HEK293T (cell line): ENCODE data around the gene UNCX.
"Not testable (repeated sequence)": the region's sequence is repeated elsewhere in the genome, so short reads cannot be mapped to it uniquely, and the experiment has no call there.

Experiments used
- CTCF ChIA-PET: fragments of 350-600 bp; formaldehyde crosslinking; extraction: SDS; loops from one replicate; lab custom pipeline; 2021; ENCODE audit warnings: antibody characterized with exemption, inconsistent platforms; lab: Yijun Ruan, JAX
- POLR2A ChIA-PET: fragments of 350-600 bp; formaldehyde crosslinking; extraction: SDS; loops from one replicate; lab custom pipeline; 2020; ENCODE audit warnings: antibody characterized with exemption, inconsistent platforms; lab: Yijun Ruan, JAX
- DNase-seq: peaks from one replicate; pipeline ENCODE4 v3.0.0; 2012; ENCODE audit warnings: mixed read lengths; ENCODE audit errors: extremely low spot score
- ARNT ChIP-seq: fragments of 450-650 bp; IDR thresholded peaks from 2 replicates; pipeline ENCODE4 v1.6.1; 2017; ENCODE audit warnings: mild to moderate bottlenecking
- BHLHE40 ChIP-seq: fragments of 450-650 bp; IDR thresholded peaks from 2 replicates; pipeline ENCODE4 v1.6.1; 2016; ENCODE audit warnings: mild to moderate bottlenecking, moderate library complexity, borderline replicate concordance
- CTBP1 ChIP-seq: fragments of 450-650 bp; IDR thresholded peaks from 2 replicates; pipeline ENCODE4 v1.6.1; 2016; ENCODE audit warnings: borderline replicate concordance
- ELF4 ChIP-seq: fragments of 450-650 bp; IDR thresholded peaks from 2 replicates; pipeline ENCODE4 v1.6.1; 2017; ENCODE audit warnings: antibody characterized with exemption
- FOXA1 ChIP-seq: fragments of 450-650 bp; IDR thresholded peaks from 2 replicates; pipeline ENCODE4 v1.6.1; 2016; ENCODE audit warnings: mild to moderate bottlenecking
- FOXK2 ChIP-seq: fragments of 450-650 bp; IDR thresholded peaks from 2 replicates; pipeline ENCODE4 v1.6.1; 2016; ENCODE audit warnings: mild to moderate bottlenecking
- FOXM1 ChIP-seq: fragments of 450-650 bp; IDR thresholded peaks from 2 replicates; pipeline ENCODE4 v1.6.1; 2017; ENCODE audit warnings: mild to moderate bottlenecking, borderline replicate concordance
- HDGF ChIP-seq: fragments of 450-650 bp; IDR thresholded peaks from 2 replicates; pipeline ENCODE4 v1.6.1; 2017; ENCODE audit warnings: antibody characterized with exemption, borderline replicate concordance
- L3MBTL2 ChIP-seq: fragments of 450-650 bp; conservative IDR thresholded peaks from 2 replicates; pipeline ENCODE4 v1.6.1; 2016; ENCODE audit warnings: mild to moderate bottlenecking
- LEF1 ChIP-seq: fragments of 450-650 bp; IDR thresholded peaks from 2 replicates; pipeline ENCODE4 v1.6.1; 2017; ENCODE audit warnings: mild to moderate bottlenecking, borderline replicate concordance
- NFRKB ChIP-seq: fragments of 450-650 bp; IDR thresholded peaks from 2 replicates; pipeline ENCODE4 v1.6.1; 2016; ENCODE audit warnings: mild to moderate bottlenecking, moderate library complexity
- PKNOX1 ChIP-seq: fragments of 450-650 bp; IDR thresholded peaks from 2 replicates; pipeline ENCODE4 v1.6.1; 2016
- SP1 ChIP-seq: fragments of 450-650 bp; IDR thresholded peaks from 2 replicates; pipeline ENCODE4 v1.6.1; 2017
- SUZ12 ChIP-seq: fragments of 450-650 bp; IDR thresholded peaks from 2 replicates; pipeline ENCODE4 v1.6.1; 2016; ENCODE audit warnings: mild to moderate bottlenecking
- TARDBP ChIP-seq: fragments of 450-650 bp; IDR thresholded peaks from 2 replicates; pipeline ENCODE4 v1.6.1; 2016
- ZNF384 ChIP-seq: fragments of 450-650 bp; IDR thresholded peaks from 2 replicates; pipeline ENCODE4 v1.6.1; 2016

UNCX gene

GRCh38 chr7:1268076-1268815 lies 35.6 kb downstream of the UNCX start:
- POLR2A ChIA-PET = no interaction called here
- TF ChIP-seq FOXM1 (no peak), SUZ12 (no peak), ZNF384 (no peak), PKNOX1 (no peak), BHLHE40 (no peak), ARNT (no peak), LEF1 (no peak), FOXK2 (no peak), SP1 (no peak), L3MBTL2 (no peak), CTBP1 (no peak), HDGF (no peak), NFRKB (no peak), ELF4 (no peak), TARDBP (no peak), FOXA1 (no peak)
- no peak for DNase-seq
- CTCF ChIA-PET = no interaction called here

- CTCF ChIA-PET = interaction anchor here (0.6 kb wide), 1 partner anchor 85 kb away, joined by 3 read pairs; no protein-coding TSS in a partner anchor
- DNase-seq = no peak
- TF ChIP-seq TARDBP (no peak), HDGF (no peak), NFRKB (no peak), L3MBTL2 (no peak), CTBP1 (no peak), FOXK2 (no peak), FOXA1 (no peak), ARNT (no peak), BHLHE40 (no peak), FOXM1 (no peak), ZNF384 (no peak), LEF1 (no peak), PKNOX1 (no peak), SUZ12 (no peak), ELF4 (no peak)
Measured at GRCh38 chr7:1268866-1269265, 36.2 kb downstream of the UNCX start.

GRCh38 chr7:1269336-1269890 lies 36.7 kb downstream of the UNCX start:
- no peak for DNase-seq
- TF ChIP-seq HDGF = no peak
- no peak for TF ChIP-seq ARNT
- TF ChIP-seq ZNF384 = no peak
- ChIA-PET POLR2A (no interaction called here), CTCF (interaction anchor here (0.6 kb wide), 1 partner anchor 86 kb away, joined by 3 read pairs; no protein-coding TSS in a partner anchor)

More at GRCh38 chr7:1268866-1269265, 36.2 kb downstream of the UNCX start:
- POLR2A ChIA-PET = no interaction called here

- TF ChIP-seq FOXA1 (no peak), CTBP1 (no peak), TARDBP (no peak), ELF4 (no peak)
- no peak for DNase-seq
- POLR2A ChIA-PET = no interaction called here
- CTCF ChIA-PET = no interaction called here
Measured at GRCh38 chr7:1270181-1270580, 37.5 kb downstream of the UNCX start.

DNA sequence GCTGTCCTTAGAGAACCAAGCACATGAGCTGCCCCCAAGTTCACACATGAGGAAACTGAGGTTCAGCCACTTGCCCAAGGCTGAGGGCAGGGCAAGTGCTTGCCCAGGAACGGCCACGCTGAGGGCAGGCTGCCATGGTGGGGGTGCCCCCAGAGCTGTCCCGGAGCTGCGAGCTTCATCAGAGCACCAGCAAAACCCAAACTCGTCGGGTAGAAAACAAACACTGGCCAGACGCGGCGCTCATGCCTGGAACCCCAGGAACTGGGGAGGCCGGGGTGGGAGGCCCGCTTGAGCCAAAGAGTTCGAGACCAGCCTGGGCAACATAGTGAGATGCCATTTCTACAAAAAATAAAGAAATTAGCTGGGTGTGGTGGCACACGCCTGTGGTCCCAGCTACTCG lies 38.4 kb downstream of the UNCX start:
- ChIA-PET POLR2A (no interaction called here), CTCF (no interaction called here)
- no peak for DNase-seq
- no peak for TF ChIP-seq LEF1
- TF ChIP-seq FOXM1 = no peak
- TF ChIP-seq PKNOX1 = no peak
- no peak for TF ChIP-seq ZNF384
- no peak for TF ChIP-seq SP1
- TF ChIP-seq ARNT = no peak
- TF ChIP-seq BHLHE40 = no peak
- no peak for TF ChIP-seq ELF4
- no peak for TF ChIP-seq L3MBTL2
- no peak for TF ChIP-seq SUZ12
- no peak for TF ChIP-seq FOXA1
- no peak for TF ChIP-seq FOXK2
- no peak for TF ChIP-seq NFRKB
- no peak for TF ChIP-seq TARDBP
- no peak for TF ChIP-seq HDGF
- no peak for TF ChIP-seq CTBP1

- POLR2A ChIA-PET = no interaction called here
- no peak for DNase-seq
- CTCF ChIA-PET = no interaction called here
- TF ChIP-seq ARNT (no peak), FOXM1 (no peak), PKNOX1 (no peak), ZNF384 (no peak), FOXK2 (no peak), BHLHE40 (no peak), ELF4 (no peak), SUZ12 (no peak), TARDBP (no peak), L3MBTL2 (no peak), NFRKB (no peak)
Measured at GRCh38 chr7:1271656-1272055, 39.0 kb downstream of the UNCX start.

DNA sequence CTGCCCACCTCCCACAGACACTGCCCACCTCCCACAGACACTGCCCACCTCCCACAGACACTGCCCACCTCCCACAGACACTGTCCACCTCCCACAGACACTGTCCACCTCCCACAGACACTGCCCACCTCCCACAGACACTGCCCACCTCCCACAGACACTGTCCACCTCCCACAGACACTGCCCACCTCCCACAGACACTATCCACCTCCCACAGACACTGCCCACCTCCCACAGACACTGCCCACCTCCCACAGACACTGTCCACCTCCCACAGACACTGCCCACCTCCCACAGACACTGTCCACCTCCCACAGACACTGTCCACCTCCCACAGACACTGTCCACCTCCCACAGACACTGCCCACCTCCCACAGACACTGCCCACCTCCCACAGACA lies 39.5 kb downstream of the UNCX start:
- DNase-seq, POLR2A ChIA-PET, CTCF ChIA-PET: not testable (repeated sequence)
